HG03469 (cell line): ENCODE data around the gene SRP19.
"Not testable (repeated sequence)": the region's sequence is repeated elsewhere in the genome, so short reads cannot be mapped to it uniquely, and the experiment has no call there.

ENCODE experiments used
- ATAC-seq: cut with Tn5 transposase; IDR thresholded peaks from one replicate; pipeline ENCODE4 v1.9.1; 2021; ENCODE audit warnings: mild to moderate bottlenecking, moderate library complexity, moderate number of reproducible peaks; ENCODE audit not compliant: unreplicated experiment

Gene SRP19

GRCh38 chr5:112860929-112861637 is at the start of gene SRP19:
Gene SRP19 (plus strand): TSS chr5:112861287. CDS start chr5:112861377, 90 bp downstream.
- ATAC-seq, result peak; percentile 96

GRCh38 chr5:112812549-112812948 is 48.5 kb upstream of the SRP19 start:
- ATAC-seq, result no peak

- no peak for ATAC-seq
Measured at GRCh38 chr5:112820246-112820645, 40.8 kb upstream of the SRP19 start.

GRCh38 chr5:112822456-112822855 is 38.6 kb upstream of the SRP19 start:
- ATAC-seq, result no peak

GRCh38 chr5:112823181-112823580 is 37.9 kb upstream of the SRP19 start:
- no peak for ATAC-seq

GRCh38 chr5:112823656-112824055 is 37.4 kb upstream of the SRP19 start:
- ATAC-seq, result no peak

GRCh38 chr5:112824197-112824596 is 36.9 kb upstream of the SRP19 start:
- no peak for ATAC-seq

- no peak for ATAC-seq
Measured at GRCh38 chr5:112830378-112830777, 30.7 kb upstream of the SRP19 start.

- ATAC-seq, result no peak
Measured at GRCh38 chr5:112833971-112834370, 27.1 kb upstream of the SRP19 start.

GRCh38 chr5:112844489-112844888 is 16.6 kb upstream of the SRP19 start:
- no peak for ATAC-seq

- ATAC-seq, result no peak
Measured at GRCh38 chr5:112846556-112846955, 14.5 kb upstream of the SRP19 start.

- ATAC-seq, result no peak
Measured at GRCh38 chr5:112847306-112847705, 13.8 kb upstream of the SRP19 start.

GRCh38 chr5:112848116-112848811 is 12.8 kb upstream of the SRP19 start:
- ATAC-seq, result peak; percentile 98

- no peak for ATAC-seq
Measured at GRCh38 chr5:112849912-112850311, 11.2 kb upstream of the SRP19 start.

- no peak for ATAC-seq
Measured at GRCh38 chr5:112854651-112855050, 6.4 kb upstream of the SRP19 start.

GRCh38 chr5:112857866-112858265 is 3.2 kb upstream of the SRP19 start:
- no peak for ATAC-seq

GRCh38 chr5:112860571-112860928 is 537 bp upstream of the SRP19 start:
- not testable (repeated sequence) for ATAC-seq

- ATAC-seq, result no peak
Measured at GRCh38 chr5:112861638-112861985, 525 bp downstream of the SRP19 start.

GRCh38 chr5:112862085-112862484 is 998 bp downstream of the SRP19 start:
- no peak for ATAC-seq

GRCh38 chr5:112863549-112863948 is 2.5 kb downstream of the SRP19 start:
- ATAC-seq, result no peak

- no peak for ATAC-seq
Measured at GRCh38 chr5:112865128-112865527, 4.0 kb downstream of the SRP19 start.

- no peak for ATAC-seq
Measured at GRCh38 chr5:112866739-112867138, 5.7 kb downstream of the SRP19 start.

GRCh38 chr5:112867411-112867810 is 6.3 kb downstream of the SRP19 start:
- no peak for ATAC-seq
